ENCODE results near the gene CELSR1.

GRCh38 chr22:46517255-46517761 lies 20.1 kb downstream of the CELSR1 start:
- TF ChIP-seq POLR2AphosphoS5 (IDR thresholded peaks at IDR 0.05; ENCODE audit: low read depth, low read length) (no peak), TCF7L2 (IDR thresholded peaks at IDR 0.05; ENCODE audit: low read depth, low read length) (no peak)
- TF ChIP-seq, protein P1, sequence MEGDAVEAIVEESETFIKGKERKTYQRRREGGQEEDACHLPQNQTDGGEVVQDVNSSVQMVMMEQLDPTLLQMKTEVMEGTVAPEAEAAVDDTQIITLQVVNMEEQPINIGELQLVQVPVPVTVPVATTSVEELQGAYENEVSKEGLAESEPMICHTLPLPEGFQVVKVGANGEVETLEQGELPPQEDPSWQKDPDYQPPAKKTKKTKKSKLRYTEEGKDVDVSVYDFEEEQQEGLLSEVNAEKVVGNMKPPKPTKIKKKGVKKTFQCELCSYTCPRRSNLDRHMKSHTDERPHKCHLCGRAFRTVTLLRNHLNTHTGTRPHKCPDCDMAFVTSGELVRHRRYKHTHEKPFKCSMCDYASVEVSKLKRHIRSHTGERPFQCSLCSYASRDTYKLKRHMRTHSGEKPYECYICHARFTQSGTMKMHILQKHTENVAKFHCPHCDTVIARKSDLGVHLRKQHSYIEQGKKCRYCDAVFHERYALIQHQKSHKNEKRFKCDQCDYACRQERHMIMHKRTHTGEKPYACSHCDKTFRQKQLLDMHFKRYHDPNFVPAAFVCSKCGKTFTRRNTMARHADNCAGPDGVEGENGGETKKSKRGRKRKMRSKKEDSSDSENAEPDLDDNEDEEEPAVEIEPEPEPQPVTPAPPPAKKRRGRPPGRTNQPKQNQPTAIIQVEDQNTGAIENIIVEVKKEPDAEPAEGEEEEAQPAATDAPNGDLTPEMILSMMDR (IDR thresholded peaks at IDR 0.05) = no peak
- TF ChIP-seq, protein P2, sequence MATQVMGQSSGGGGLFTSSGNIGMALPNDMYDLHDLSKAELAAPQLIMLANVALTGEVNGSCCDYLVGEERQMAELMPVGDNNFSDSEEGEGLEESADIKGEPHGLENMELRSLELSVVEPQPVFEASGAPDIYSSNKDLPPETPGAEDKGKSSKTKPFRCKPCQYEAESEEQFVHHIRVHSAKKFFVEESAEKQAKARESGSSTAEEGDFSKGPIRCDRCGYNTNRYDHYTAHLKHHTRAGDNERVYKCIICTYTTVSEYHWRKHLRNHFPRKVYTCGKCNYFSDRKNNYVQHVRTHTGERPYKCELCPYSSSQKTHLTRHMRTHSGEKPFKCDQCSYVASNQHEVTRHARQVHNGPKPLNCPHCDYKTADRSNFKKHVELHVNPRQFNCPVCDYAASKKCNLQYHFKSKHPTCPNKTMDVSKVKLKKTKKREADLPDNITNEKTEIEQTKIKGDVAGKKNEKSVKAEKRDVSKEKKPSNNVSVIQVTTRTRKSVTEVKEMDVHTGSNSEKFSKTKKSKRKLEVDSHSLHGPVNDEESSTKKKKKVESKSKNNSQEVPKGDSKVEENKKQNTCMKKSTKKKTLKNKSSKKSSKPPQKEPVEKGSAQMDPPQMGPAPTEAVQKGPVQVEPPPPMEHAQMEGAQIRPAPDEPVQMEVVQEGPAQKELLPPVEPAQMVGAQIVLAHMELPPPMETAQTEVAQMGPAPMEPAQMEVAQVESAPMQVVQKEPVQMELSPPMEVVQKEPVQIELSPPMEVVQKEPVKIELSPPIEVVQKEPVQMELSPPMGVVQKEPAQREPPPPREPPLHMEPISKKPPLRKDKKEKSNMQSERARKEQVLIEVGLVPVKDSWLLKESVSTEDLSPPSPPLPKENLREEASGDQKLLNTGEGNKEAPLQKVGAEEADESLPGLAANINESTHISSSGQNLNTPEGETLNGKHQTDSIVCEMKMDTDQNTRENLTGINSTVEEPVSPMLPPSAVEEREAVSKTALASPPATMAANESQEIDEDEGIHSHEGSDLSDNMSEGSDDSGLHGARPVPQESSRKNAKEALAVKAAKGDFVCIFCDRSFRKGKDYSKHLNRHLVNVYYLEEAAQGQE (IDR thresholded peaks at IDR 0.05; ENCODE audit: insufficient read depth in 1 of 2, low read depth in 2 of 2, low read length in 1 of 2) = no peak
